Activated CD4-positive, CD25-positive, alpha-beta regulatory T cell treated with anti-CD3 and anti-CD28 coated beads, Interleukin-2, amount 50 U/mL, for 72 hours (primary cell): ENCODE measurements around the gene STPG1.

Experiments used
- DNase-seq: peaks from one replicate; pipeline ENCODE4 v3.0.0; 2021

The STPG1 gene

GRCh38 chr1:24337455-24337854 is 76.1 kb downstream of the STPG1 start:
- no peak for DNase-seq

- DNase-seq, result no peak
Observed at GRCh38 chr1:24336075-24336474, 77.5 kb downstream of the STPG1 start.

- DNase-seq, result no peak
Observed at GRCh38 chr1:24331961-24332673, 81.5 kb downstream of the STPG1 start.

GRCh38 chr1:24329797-24330543 is 83.6 kb downstream of the STPG1 start:
- DNase-seq, result no peak

- DNase-seq, result no peak
Observed at GRCh38 chr1:24329331-24329730, 84.3 kb downstream of the STPG1 start.

- no peak for DNase-seq
Observed at GRCh38 chr1:24327891-24328290, 85.7 kb downstream of the STPG1 start.

- DNase-seq, result no peak
Observed at GRCh38 chr1:24327486-24327885, 86.1 kb downstream of the STPG1 start.

- DNase-seq, result no peak
Observed at GRCh38 chr1:24325587-24326449, 87.8 kb downstream of the STPG1 start.

GRCh38 chr1:24324903-24325302 is 88.7 kb downstream of the STPG1 start:
- DNase-seq, result no peak

GRCh38 chr1:24323281-24323680 is 90.3 kb downstream of the STPG1 start:
- DNase-seq, result no peak

GRCh38 chr1:24322470-24323177 is 91.0 kb downstream of the STPG1 start:
- no peak for DNase-seq

- DNase-seq, result peak; percentile 76
Observed at GRCh38 chr1:24321697-24322469, 91.7 kb downstream of the STPG1 start.

- DNase-seq, result peak; percentile 27
Observed at GRCh38 chr1:24321126-24321525, 92.5 kb downstream of the STPG1 start.

GRCh38 chr1:24319962-24320361 is 93.6 kb downstream of the STPG1 start:
- DNase-seq, result no peak

- DNase-seq, result no peak
Observed at GRCh38 chr1:24319312-24319863, 94.2 kb downstream of the STPG1 start, which contains the start of gene GRHL3. Gene GRHL3 (plus strand): TSS chr1:24319357. CDS start chr1:24319552, 195 bp downstream.

- DNase-seq, result no peak
Observed at GRCh38 chr1:24318615-24319311, 94.8 kb downstream of the STPG1 start.

- DNase-seq, result no peak
Observed at GRCh38 chr1:24317956-24318614, 95.5 kb downstream of the STPG1 start.

- no peak for DNase-seq
Observed at GRCh38 chr1:24317081-24317480, 96.5 kb downstream of the STPG1 start.

- no peak for DNase-seq
Observed at GRCh38 chr1:24316645-24317044, 96.9 kb downstream of the STPG1 start.

GRCh38 chr1:24315391-24315790 is 98.2 kb downstream of the STPG1 start:
- DNase-seq, result no peak
